Colonic mucosa (tissue), 4 donors: ENCODE measurements around the gene ROBO1. TPM values are rescaled to one million over a fixed set of nuclear protein-coding genes. Genes with fewer than 3 reads are reported as not detected.

Experiments
- DNase-seq: peaks from one replicate; pipeline ENCODE4 v3.0.0-alpha.2; 2020
- H3K27ac ChIP-seq: fragments of 200-600 bp; one replicate; pipeline ENCODE4 v1.8.0; 2021
- H3K27me3 ChIP-seq: fragments of 200-600 bp; one replicate; pipeline ENCODE4 v1.8.0; 2021
- H3K36me3 ChIP-seq: fragments of 200-600 bp; one replicate; pipeline ENCODE4 v1.8.0; 2021
- H3K4me1 ChIP-seq: fragments of 200-600 bp; one replicate; pipeline ENCODE4 v1.8.0; 2021; ENCODE audit warnings: mild to moderate bottlenecking
- H3K4me3 ChIP-seq: fragments of 200-600 bp; one replicate; pipeline ENCODE4 v1.8.0; 2021
- H3K9ac ChIP-seq, 2 donors: one replicate each; pipeline ENCODE4 v1.7.0; 2013; ENCODE audit warnings: control low read depth in 2 of 2, low read depth in 2 of 2, low read length in 2 of 2
- H3K9me3 ChIP-seq: fragments of 200-600 bp; one replicate; pipeline ENCODE4 v1.8.0; 2021
- intact Hi-C: fragments of 100-400 bp; cut with DNase I; formaldehyde crosslinking; loops from one replicate; pipeline ENCODE4 v1.14.1; 2022
- total RNA-seq, 2 donors: library from RNA; stranded (reverse); fragmentation: NEBNext Ultra II Directional in 1 of 2; extraction: Animal tissue kit (Norgen Biotek cat#: 25700) in 1 of 2; gene quantifications; one replicate each; pipeline ENCODE4 v1.2.1, GENCODE V29; 2021
- TF ChIP-seq, protein P1 (sequence below): fragments of 200-600 bp; IDR thresholded peaks from one replicate; pipeline ENCODE4 v1.8.0; 2022; ENCODE audit warnings: antibody characterized with exemption, mild to moderate bottlenecking
- donor health status: healthy.
- donor health status: DM: no; HTN: no; CAD: no.
- donor health status: DM: no; HTN: no; CAD: no.

ROBO1 gene
- total RNA-seq, 2 donors from 2014 or later, result 8.1 to 9.4 TPM

DNA sequence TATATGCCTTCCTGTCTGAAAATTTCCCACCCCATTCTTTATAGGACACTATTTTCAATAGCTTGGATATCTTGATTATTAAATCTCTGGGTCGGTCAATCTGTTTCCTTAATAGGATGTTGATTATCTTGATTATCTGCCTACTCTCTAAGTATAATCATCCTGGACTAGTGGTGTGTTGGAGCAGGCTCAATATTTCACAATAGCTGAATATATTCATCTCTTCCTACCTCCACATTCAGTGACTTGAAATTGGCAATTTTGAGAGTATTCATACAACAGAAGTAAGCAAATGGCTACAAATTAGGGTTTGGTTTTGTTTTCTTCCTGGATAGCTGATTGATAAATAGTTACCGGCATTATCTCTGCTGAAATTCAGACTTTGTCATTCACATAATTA, 1162.6 kb downstream of the ROBO1 start:
- no peaks in the 10 kb centered on the region for H3K9me3 ChIP-seq
- H3K36me3 ChIP-seq, result no peaks in the 10 kb centered on the region
- H3K27me3 ChIP-seq, result no peaks in the 10 kb centered on the region
- H3K27ac ChIP-seq, result no peak overlapping the region
- H3K4me1 ChIP-seq, result no peaks in the 10 kb centered on the region
- H3K9ac ChIP-seq, result no peak overlapping the region
- no peak overlapping the region for H3K4me3 ChIP-seq
- TF ChIP-seq, protein P1, sequence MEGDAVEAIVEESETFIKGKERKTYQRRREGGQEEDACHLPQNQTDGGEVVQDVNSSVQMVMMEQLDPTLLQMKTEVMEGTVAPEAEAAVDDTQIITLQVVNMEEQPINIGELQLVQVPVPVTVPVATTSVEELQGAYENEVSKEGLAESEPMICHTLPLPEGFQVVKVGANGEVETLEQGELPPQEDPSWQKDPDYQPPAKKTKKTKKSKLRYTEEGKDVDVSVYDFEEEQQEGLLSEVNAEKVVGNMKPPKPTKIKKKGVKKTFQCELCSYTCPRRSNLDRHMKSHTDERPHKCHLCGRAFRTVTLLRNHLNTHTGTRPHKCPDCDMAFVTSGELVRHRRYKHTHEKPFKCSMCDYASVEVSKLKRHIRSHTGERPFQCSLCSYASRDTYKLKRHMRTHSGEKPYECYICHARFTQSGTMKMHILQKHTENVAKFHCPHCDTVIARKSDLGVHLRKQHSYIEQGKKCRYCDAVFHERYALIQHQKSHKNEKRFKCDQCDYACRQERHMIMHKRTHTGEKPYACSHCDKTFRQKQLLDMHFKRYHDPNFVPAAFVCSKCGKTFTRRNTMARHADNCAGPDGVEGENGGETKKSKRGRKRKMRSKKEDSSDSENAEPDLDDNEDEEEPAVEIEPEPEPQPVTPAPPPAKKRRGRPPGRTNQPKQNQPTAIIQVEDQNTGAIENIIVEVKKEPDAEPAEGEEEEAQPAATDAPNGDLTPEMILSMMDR, result no peak
- no peak for DNase-seq
- intact Hi-C loops, result no loop called here

DNA sequence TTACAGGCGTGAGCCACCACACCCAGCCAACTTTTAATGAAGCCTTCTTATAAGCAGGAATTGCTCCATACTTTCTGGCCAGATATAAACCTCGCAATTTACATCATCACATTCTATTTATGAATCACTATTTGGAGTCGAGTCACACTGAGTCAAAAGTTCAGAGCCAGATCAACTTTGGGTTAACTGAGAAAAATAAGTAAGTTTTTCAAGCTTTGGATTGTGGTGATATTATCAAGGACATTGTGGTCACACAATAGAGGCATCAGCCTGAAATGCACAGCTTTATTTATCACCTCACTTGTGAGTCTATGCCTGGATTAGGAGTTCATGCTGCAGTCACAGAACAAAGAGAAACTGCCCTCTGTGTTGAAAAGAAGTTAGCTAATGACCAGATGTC, 1163.5 kb downstream of the ROBO1 start:
- intact Hi-C loops, result no loop called here
- Histone ChIP-seq H3K36me3 (no peaks in the 10 kb centered on the region), H3K27ac (no peak overlapping the region), H3K4me3 (no peak overlapping the region), H3K4me1 (no peaks in the 10 kb centered on the region), H3K9me3 (no peaks in the 10 kb centered on the region), H3K9ac (no peak overlapping the region), H3K27me3 (no peaks in the 10 kb centered on the region)
- DNase-seq, result no peak
- TF ChIP-seq, protein P1, result no peak

DNA sequence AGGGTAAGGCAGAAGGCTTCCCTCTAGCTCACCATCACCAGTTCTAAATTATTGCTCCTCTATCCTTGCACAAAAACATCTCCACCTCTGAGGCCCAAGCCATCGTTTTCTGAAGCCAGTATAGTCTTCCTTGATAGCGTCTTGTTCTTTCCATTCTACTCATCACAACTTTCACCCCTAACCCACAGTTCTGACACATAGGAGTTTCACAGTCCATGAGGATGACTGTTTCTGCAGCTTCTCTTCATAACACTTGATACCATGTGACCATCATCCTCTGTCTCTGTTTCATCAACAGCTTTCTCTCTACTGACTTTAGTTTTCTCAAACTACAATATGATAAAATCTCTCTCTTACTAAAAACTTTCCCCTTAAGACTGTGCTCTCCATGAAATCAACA, 1166.5 kb downstream of the ROBO1 start:
- TF ChIP-seq, protein P1, result no peak

DNA sequence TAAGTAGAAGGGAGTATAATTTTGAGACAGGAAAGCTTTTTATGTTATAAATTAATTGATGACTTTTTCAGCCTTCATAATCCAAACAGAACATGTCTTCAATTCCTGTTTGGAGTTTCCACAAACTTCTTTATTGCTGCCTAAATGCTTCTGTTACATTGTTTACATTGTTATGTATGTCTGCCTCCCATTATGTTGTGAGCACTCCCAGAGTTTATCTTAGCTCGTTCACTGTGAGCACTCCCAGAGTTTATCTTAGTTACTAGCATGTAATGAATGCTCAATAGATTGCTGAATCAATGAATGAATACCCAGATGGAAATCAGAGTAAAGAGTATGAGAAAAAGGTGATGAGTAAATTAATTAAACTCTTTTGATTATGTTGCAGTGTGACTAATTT, 1178.0 kb downstream of the ROBO1 start:
- DNase-seq, result no peak

More for the DNA sequence above, 1166.5 kb downstream of the ROBO1 start:
- no peaks in the 10 kb centered on the region for H3K27me3 ChIP-seq
- intact Hi-C loops, result no loop called here
- H3K9ac ChIP-seq, result no peak overlapping the region
- H3K4me1 ChIP-seq, result no peaks in the 10 kb centered on the region
- DNase-seq, result no peak
- H3K9me3 ChIP-seq, result no peaks in the 10 kb centered on the region
- H3K4me3 ChIP-seq, result no peak overlapping the region
- H3K36me3 ChIP-seq, result no peaks in the 10 kb centered on the region
- H3K27ac ChIP-seq, result no peak overlapping the region

DNA sequence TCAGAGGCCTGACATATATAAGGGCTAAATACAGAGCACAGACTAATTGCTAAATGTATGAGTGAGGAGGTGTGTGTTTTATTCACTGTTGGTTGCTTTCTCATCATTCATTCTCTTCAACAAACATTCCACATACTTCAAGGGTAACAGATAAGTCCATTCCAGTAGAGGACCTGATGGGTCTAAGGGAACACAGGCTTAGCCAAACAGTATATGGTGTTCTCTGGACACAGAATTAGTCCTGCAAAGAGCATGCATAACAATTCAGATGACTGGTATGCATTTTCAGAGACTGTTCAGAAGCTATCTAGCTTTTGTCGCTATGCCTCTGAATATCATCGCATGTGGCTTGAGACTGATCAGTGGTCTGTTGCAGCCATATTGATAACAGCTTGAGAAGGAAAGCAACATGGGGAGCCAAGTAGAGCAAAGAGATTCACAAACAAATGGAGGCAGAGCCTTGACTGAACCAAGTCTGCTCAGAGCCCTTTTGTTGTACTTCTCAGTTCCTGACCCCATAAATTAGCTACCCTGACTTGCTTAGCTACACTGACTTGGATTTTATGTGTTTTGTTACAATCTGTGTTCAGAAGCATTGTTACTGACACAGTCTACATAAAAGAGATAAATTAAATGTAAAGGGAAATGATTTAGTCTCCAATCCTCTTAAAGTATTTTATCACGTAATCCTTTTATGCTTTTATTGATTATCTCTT, 1178.7 kb downstream of the ROBO1 start:
- Histone ChIP-seq H3K27ac (no peak overlapping the region), H3K36me3 (no peaks in the 10 kb centered on the region), H3K27me3 (no peaks in the 10 kb centered on the region), H3K4me3 (no peak overlapping the region), H3K9me3 (no peaks in the 10 kb centered on the region), H3K9ac (no peak overlapping the region), H3K4me1 (no peaks in the 10 kb centered on the region)
- DNase-seq, result no peak
- intact Hi-C loops, result no loop called here
- TF ChIP-seq, protein P1, result no peak

More for the DNA sequence above, 1178.0 kb downstream of the ROBO1 start:
- no peak overlapping the region for H3K4me3 ChIP-seq
- H3K27me3 ChIP-seq, result no peaks in the 10 kb centered on the region
- H3K27ac ChIP-seq, result no peak overlapping the region
- H3K9ac ChIP-seq, result no peak overlapping the region
- intact Hi-C loops, result no loop called here
- no peaks in the 10 kb centered on the region for H3K4me1 ChIP-seq
- no peaks in the 10 kb centered on the region for H3K36me3 ChIP-seq
- TF ChIP-seq, protein P1, result no peak
- no peaks in the 10 kb centered on the region for H3K9me3 ChIP-seq
